Measurements from ENCODE around the gene APOA1. TPM values are rescaled to one million over a fixed set of nuclear protein-coding genes. Genes with fewer than 3 reads are reported as not detected.

APOA1 gene
- total and polyA plus RNA-seq, 12 donors: 3.8 to 398 (median 70.5) TPM

GRCh38 chr11:116796548-116796947, 40.9 kb downstream of the APOA1 start:
- 89 to 95% methylated on average over 1 of the region's 1 CpG for WGBS, 2 donors
- H3K9me3 ChIP-seq: no peaks in the 10 kb centered on the region
- H3K27ac ChIP-seq: no peak overlapping the region
- H3K36me3 ChIP-seq: no peaks in the 10 kb centered on the region
- TF ChIP-seq CTCF (IDR thresholded peaks at IDR 0.05): no peak
- DNase-seq (no peak), ATAC-seq (no peak)
- no peaks in the 10 kb centered on the region for H3K27me3 ChIP-seq
- H3K4me1 ChIP-seq: peaks cover 0 to 19% (median 2%) of the 10 kb centered on the region in 9 donors
- H3K4me3 ChIP-seq: no peak overlapping the region
- intact Hi-C loops (cut with DNase I): loop anchor here in 2 of 10 donors (10.0 kb wide), 2 partner anchors 88 to 428 kb away; no protein-coding TSS in a partner anchor

- peaks cover 0 to 26% (median 10%) of the 10 kb centered on the region in 9 donors for H3K4me1 ChIP-seq
- DNase-seq (no peak), ATAC-seq (no peak)
- H3K9me3 ChIP-seq: no peaks in the 10 kb centered on the region
- no peaks in the 10 kb centered on the region for H3K27me3 ChIP-seq
- H3K36me3 ChIP-seq: no peaks in the 10 kb centered on the region
- TF ChIP-seq CTCF (IDR thresholded peaks at IDR 0.05): no peak
- intact Hi-C loops (cut with DNase I): loop anchor here in 7 of 10 donors (5.0 to 10.0 kb wide), 9 partner anchors 37 to 432 kb away; partner anchors contain the start of gene APOA1 (in 4 of the 7)
- no peak overlapping the region for H3K27ac ChIP-seq
- WGBS, 2 donors: 69 to 80% methylated on average over 2 of the region's 2 CpGs
- H3K4me3 ChIP-seq: no peak overlapping the region
These were observed 42.6 kb downstream of the APOA1 start for GRCh38 chr11:116794851-116795250.

- Histone ChIP-seq H3K9me3 (no peaks in the 10 kb centered on the region), H3K4me1 (peaks cover 0 to 20% (median 10%) of the 10 kb centered on the region in 9 donors), H3K4me3 (no peak overlapping the region), H3K27me3 (no peaks in the 10 kb centered on the region), H3K27ac (no peak overlapping the region), H3K36me3 (no peaks in the 10 kb centered on the region)
- intact Hi-C loops (cut with DNase I): loop anchor here in 7 of 10 donors (5.0 to 10.0 kb wide), 9 partner anchors 39 to 434 kb away; partner anchors contain the start of gene APOA1 (in 4 of the 7)
- WGBS, 2 donors: 97 to 100% methylated on average over 1 of the region's 1 CpG
- ATAC-seq (no peak), DNase-seq (no peak)
- no peak for TF ChIP-seq CTCF (IDR thresholded peaks at IDR 0.05)
These were observed 43.7 kb downstream of the APOA1 start for GRCh38 chr11:116793772-116794097.

GRCh38 chr11:116792869-116793771, 44.3 kb downstream of the APOA1 start:
- no peak for DNase-seq
- H3K27me3 ChIP-seq: no peaks in the 10 kb centered on the region
- intact Hi-C loops (cut with DNase I): loop anchor here in 7 of 10 donors (5.0 to 10.0 kb wide), 9 partner anchors 39 to 434 kb away; partner anchors contain the start of gene APOA1 (in 4 of the 7)

More at GRCh38 chr11:116792869-116793771, 44.3 kb downstream of the APOA1 start:
- WGBS, 2 donors: 74 to 84% methylated on average over 8 of the region's 8 CpGs
- Histone ChIP-seq H3K36me3 (no peaks in the 10 kb centered on the region), H3K4me1 (peaks cover 0 to 22% (median 15%) of the 10 kb centered on the region in 9 donors), H3K4me3 (no peak overlapping the region), H3K27ac (no peak overlapping the region), H3K9me3 (no peaks in the 10 kb centered on the region)
- no peak for TF ChIP-seq CTCF (IDR thresholded peaks at IDR 0.05)
- ATAC-seq: no peak

Data from heart right ventricle (tissue), 16 donors.